ENCODE results near the gene NSUN2.

NSUN2 gene

GRCh38 chr5:6584727-6585126 is 48.1 kb downstream of the NSUN2 start:
- WGBS (ENCODE audit: insufficient coverage, insufficient read length): no CpG with 5 or more reads among the region's 8 CpGs
- Histone ChIP-seq H3K4me3 (ENCODE audit: low read length) (no peak overlapping the region), H3K4me1 (ENCODE audit: control insufficient read depth, insufficient read depth, low read length) (peaks cover 2% of the 10 kb centered on the region; the same call in 1 of the 2 replicates), H3K27ac (ENCODE audit: low read length) (no peak overlapping the region), H3K9me3 (ENCODE audit: control insufficient read depth, insufficient read depth, low read length) (no peaks in the 10 kb centered on the region), H3K36me3 (ENCODE audit: control insufficient read depth, insufficient read depth, low read length) (no peaks in the 10 kb centered on the region), H3K27me3 (ENCODE audit: control insufficient read depth, insufficient read depth, low read length) (no peaks in the 10 kb centered on the region; the same call in 1 of the 2 replicates)
- no peak for DNase-seq (ENCODE audit: low read depth, low spot score)

- no peaks in the 10 kb centered on the region for H3K9me3 ChIP-seq (ENCODE audit: control insufficient read depth, insufficient read depth, low read length)
- DNase-seq (ENCODE audit: low read depth, low spot score): no peak
- no peak overlapping the region for H3K27ac ChIP-seq (ENCODE audit: low read length)
- H3K4me3 ChIP-seq (ENCODE audit: low read length): no peak overlapping the region
- no CpG with 5 or more reads among the region's 6 CpGs for WGBS (ENCODE audit: insufficient coverage, insufficient read length)
- no peaks in the 10 kb centered on the region; the same call in 1 of the 2 replicates for H3K27me3 ChIP-seq (ENCODE audit: control insufficient read depth, insufficient read depth, low read length)
- no peaks in the 10 kb centered on the region for H3K36me3 ChIP-seq (ENCODE audit: control insufficient read depth, insufficient read depth, low read length)
- peaks cover 2% of the 10 kb centered on the region; the same call in 1 of the 2 replicates for H3K4me1 ChIP-seq (ENCODE audit: control insufficient read depth, insufficient read depth, low read length)
These were observed 48.7 kb downstream of the NSUN2 start for GRCh38 chr5:6584101-6584645.

- peaks cover 2% of the 10 kb centered on the region; the same call in 1 of the 2 replicates for H3K4me1 ChIP-seq (ENCODE audit: control insufficient read depth, insufficient read depth, low read length)
- no CpG with 5 or more reads among the region's 85 CpGs for WGBS (ENCODE audit: insufficient coverage, insufficient read length)
- H3K9me3 ChIP-seq (ENCODE audit: control insufficient read depth, insufficient read depth, low read length): no peaks in the 10 kb centered on the region
- H3K36me3 ChIP-seq (ENCODE audit: control insufficient read depth, insufficient read depth, low read length): no peaks in the 10 kb centered on the region
- H3K27ac ChIP-seq (ENCODE audit: low read length): no peak overlapping the region
- no peak for DNase-seq (ENCODE audit: low read depth, low spot score)
- peak overlapping the region; percentile 50; the same call in 1 of the 2 replicates for H3K4me3 ChIP-seq (ENCODE audit: low read length)
- H3K27me3 ChIP-seq (ENCODE audit: control insufficient read depth, insufficient read depth, low read length): no peaks in the 10 kb centered on the region; the same call in 1 of the 2 replicates
These were observed 49.6 kb downstream of the NSUN2 start for GRCh38 chr5:6583049-6583880.

GRCh38 chr5:6582507-6583048 is 50.3 kb downstream of the NSUN2 start:
- DNase-seq (ENCODE audit: low read depth, low spot score): no peak
- no peaks in the 10 kb centered on the region for H3K9me3 ChIP-seq (ENCODE audit: control insufficient read depth, insufficient read depth, low read length)
- H3K4me1 ChIP-seq (ENCODE audit: control insufficient read depth, insufficient read depth, low read length): peaks cover 2% of the 10 kb centered on the region; the same call in 1 of the 2 replicates
- H3K27ac ChIP-seq (ENCODE audit: low read length): no peak overlapping the region
- H3K4me3 ChIP-seq (ENCODE audit: low read length): peak overlapping the region; percentile 50; the same call in 1 of the 2 replicates
- no CpG with 5 or more reads among the region's 30 CpGs for WGBS (ENCODE audit: insufficient coverage, insufficient read length)
- no peaks in the 10 kb centered on the region for H3K36me3 ChIP-seq (ENCODE audit: control insufficient read depth, insufficient read depth, low read length)
- H3K27me3 ChIP-seq (ENCODE audit: control insufficient read depth, insufficient read depth, low read length): no peaks in the 10 kb centered on the region; the same call in 1 of the 2 replicates

GRCh38 chr5:6581559-6582426 is 51.1 kb downstream of the NSUN2 start:
- WGBS (ENCODE audit: insufficient coverage, insufficient read length): no CpG with 5 or more reads among the region's 14 CpGs
- no peak for DNase-seq (ENCODE audit: low read depth, low spot score)
- Histone ChIP-seq H3K36me3 (ENCODE audit: control insufficient read depth, insufficient read depth, low read length) (no peaks in the 10 kb centered on the region), H3K4me1 (ENCODE audit: control insufficient read depth, insufficient read depth, low read length) (peaks cover 2% of the 10 kb centered on the region; the same call in 1 of the 2 replicates), H3K27me3 (ENCODE audit: control insufficient read depth, insufficient read depth, low read length) (no peaks in the 10 kb centered on the region; the same call in 1 of the 2 replicates), H3K4me3 (ENCODE audit: low read length) (no peak overlapping the region), H3K27ac (ENCODE audit: low read length) (no peak overlapping the region), H3K9me3 (ENCODE audit: control insufficient read depth, insufficient read depth, low read length) (no peaks in the 10 kb centered on the region)

- Histone ChIP-seq H3K27ac (ENCODE audit: low read length) (no peak overlapping the region), H3K36me3 (ENCODE audit: control insufficient read depth, insufficient read depth, low read length) (no peaks in the 10 kb centered on the region), H3K4me1 (ENCODE audit: control insufficient read depth, insufficient read depth, low read length) (peaks cover 2% of the 10 kb centered on the region; the same call in 1 of the 2 replicates), H3K9me3 (ENCODE audit: control insufficient read depth, insufficient read depth, low read length) (no peaks in the 10 kb centered on the region), H3K4me3 (ENCODE audit: low read length) (no peak overlapping the region), H3K27me3 (ENCODE audit: control insufficient read depth, insufficient read depth, low read length) (no peaks in the 10 kb centered on the region; the same call in 1 of the 2 replicates)
- DNase-seq (ENCODE audit: low read depth, low spot score): no peak
- WGBS (ENCODE audit: insufficient coverage, insufficient read length): no CpG with 5 or more reads among the region's 1 CpG
These were observed 51.8 kb downstream of the NSUN2 start for GRCh38 chr5:6581090-6581489.

- H3K4me1 ChIP-seq (ENCODE audit: control insufficient read depth, insufficient read depth, low read length): peaks cover 2% of the 10 kb centered on the region; the same call in 1 of the 2 replicates
- H3K36me3 ChIP-seq (ENCODE audit: control insufficient read depth, insufficient read depth, low read length): no peaks in the 10 kb centered on the region
- no peak for DNase-seq (ENCODE audit: low read depth, low spot score)
- H3K27me3 ChIP-seq (ENCODE audit: control insufficient read depth, insufficient read depth, low read length): no peaks in the 10 kb centered on the region; the same call in 1 of the 2 replicates
- no peak overlapping the region for H3K27ac ChIP-seq (ENCODE audit: low read length)
- H3K9me3 ChIP-seq (ENCODE audit: control insufficient read depth, insufficient read depth, low read length): no peaks in the 10 kb centered on the region
- H3K4me3 ChIP-seq (ENCODE audit: low read length): no peak overlapping the region
- WGBS (ENCODE audit: insufficient coverage, insufficient read length): no CpG with 5 or more reads among the region's 5 CpGs
These were observed 53.3 kb downstream of the NSUN2 start for GRCh38 chr5:6579535-6579934.

- H3K4me3 ChIP-seq (ENCODE audit: low read length): no peak overlapping the region
- H3K4me1 ChIP-seq (ENCODE audit: control insufficient read depth, insufficient read depth, low read length): peaks cover 2% of the 10 kb centered on the region; the same call in 1 of the 2 replicates
- WGBS (ENCODE audit: insufficient coverage, insufficient read length): no CpG with 5 or more reads among the region's 14 CpGs
- H3K9me3 ChIP-seq (ENCODE audit: control insufficient read depth, insufficient read depth, low read length): no peaks in the 10 kb centered on the region
- H3K36me3 ChIP-seq (ENCODE audit: control insufficient read depth, insufficient read depth, low read length): no peaks in the 10 kb centered on the region
- no peaks in the 10 kb centered on the region; the same call in 1 of the 2 replicates for H3K27me3 ChIP-seq (ENCODE audit: control insufficient read depth, insufficient read depth, low read length)
- H3K27ac ChIP-seq (ENCODE audit: low read length): no peak overlapping the region
- no peak for DNase-seq (ENCODE audit: low read depth, low spot score)
These were observed 54.0 kb downstream of the NSUN2 start for GRCh38 chr5:6578676-6579343.

GRCh38 chr5:6576861-6577501 is 55.9 kb downstream of the NSUN2 start:
- peak; percentile 35 for DNase-seq (ENCODE audit: low read depth, low spot score)
- H3K4me1 ChIP-seq (ENCODE audit: control insufficient read depth, insufficient read depth, low read length): no peaks in the 10 kb centered on the region; the same call in 1 of the 2 replicates
- H3K27me3 ChIP-seq (ENCODE audit: control insufficient read depth, insufficient read depth, low read length): no peaks in the 10 kb centered on the region
- H3K4me3 ChIP-seq (ENCODE audit: low read length): no peak overlapping the region
- WGBS (ENCODE audit: insufficient coverage, insufficient read length): no CpG with 5 or more reads among the region's 5 CpGs
- no peaks in the 10 kb centered on the region for H3K9me3 ChIP-seq (ENCODE audit: control insufficient read depth, insufficient read depth, low read length)
- no peaks in the 10 kb centered on the region for H3K36me3 ChIP-seq (ENCODE audit: control insufficient read depth, insufficient read depth, low read length)
- H3K27ac ChIP-seq (ENCODE audit: low read length): no peak overlapping the region

Measured in iPS DF 6.9 (cell line).